IPS-NIHi11 (cell line): Measurements from ENCODE around the gene TSNAX.

ENCODE experiments used
- DNase-seq: peaks from one replicate; pipeline ENCODE4 v3.0.0; 2012; ENCODE audit warnings: mixed read lengths, low spot score

The TSNAX gene

DNA sequence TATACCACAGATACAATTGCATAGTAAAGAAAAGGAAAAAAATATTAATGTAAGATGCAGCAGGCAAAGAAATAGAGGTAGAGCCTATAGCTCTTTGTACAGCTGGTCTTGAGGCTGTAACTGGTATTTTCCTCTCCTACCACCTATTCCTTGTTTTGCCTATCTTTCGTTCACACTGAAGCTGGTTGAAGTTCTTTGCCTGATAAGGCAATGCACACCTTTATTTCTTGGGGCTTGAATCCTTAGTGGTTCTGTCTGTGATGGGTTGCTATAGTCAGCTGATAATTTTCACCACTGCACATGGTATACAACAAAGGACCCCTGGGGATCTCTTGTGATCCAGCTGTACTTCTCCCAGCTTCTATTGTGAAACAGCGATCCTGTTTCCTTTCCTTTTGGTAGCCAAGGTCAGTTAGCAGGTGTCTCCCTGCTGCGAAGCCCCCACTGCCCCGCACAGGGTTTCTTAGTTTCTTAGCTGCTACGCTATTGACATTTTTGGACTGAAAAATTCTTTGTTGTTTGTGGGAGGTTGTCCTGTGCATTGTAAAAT, 9.9 kb upstream of the TSNAX start:
- peak; percentile 8 for DNase-seq

DNA sequence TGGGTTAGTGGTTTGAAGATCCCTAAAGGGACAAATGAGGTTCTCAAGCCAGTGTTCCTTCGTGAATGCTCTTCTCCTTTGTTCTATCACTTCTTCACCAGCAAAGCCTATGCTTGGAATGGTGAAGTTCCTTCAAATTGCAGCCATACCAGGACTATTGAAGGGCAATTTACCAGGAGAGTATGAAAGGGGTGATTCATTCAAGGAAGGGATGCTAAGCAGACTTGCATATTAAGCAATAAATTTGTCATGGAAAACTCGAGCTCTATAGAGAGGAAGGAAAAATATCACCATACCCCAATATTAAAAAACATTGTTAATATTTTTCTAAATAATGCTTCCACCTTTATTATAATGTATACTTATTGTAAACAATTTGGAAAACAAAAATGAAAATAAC, 9.3 kb upstream of the TSNAX start:
- DNase-seq, result no peak

DNA sequence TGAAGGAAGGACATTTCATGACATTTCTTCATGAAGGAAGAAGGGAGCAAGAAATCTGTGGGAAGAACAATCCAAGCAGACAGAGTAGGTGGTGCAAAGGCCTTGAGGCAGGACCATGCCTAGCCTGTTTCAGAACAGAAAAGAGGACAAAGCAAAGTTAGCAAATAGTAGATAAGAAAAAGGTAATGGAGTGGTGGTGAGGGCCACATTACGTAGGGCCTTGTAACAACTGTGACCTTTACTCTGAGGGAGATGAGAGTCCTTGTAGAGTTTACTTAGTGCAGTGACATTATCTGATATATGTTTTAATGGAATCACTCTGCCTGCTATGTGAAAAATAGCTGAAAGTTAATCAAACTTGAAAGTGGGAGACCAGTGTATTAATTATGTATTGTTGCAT, 6.4 kb upstream of the TSNAX start:
- no peak for DNase-seq

DNA sequence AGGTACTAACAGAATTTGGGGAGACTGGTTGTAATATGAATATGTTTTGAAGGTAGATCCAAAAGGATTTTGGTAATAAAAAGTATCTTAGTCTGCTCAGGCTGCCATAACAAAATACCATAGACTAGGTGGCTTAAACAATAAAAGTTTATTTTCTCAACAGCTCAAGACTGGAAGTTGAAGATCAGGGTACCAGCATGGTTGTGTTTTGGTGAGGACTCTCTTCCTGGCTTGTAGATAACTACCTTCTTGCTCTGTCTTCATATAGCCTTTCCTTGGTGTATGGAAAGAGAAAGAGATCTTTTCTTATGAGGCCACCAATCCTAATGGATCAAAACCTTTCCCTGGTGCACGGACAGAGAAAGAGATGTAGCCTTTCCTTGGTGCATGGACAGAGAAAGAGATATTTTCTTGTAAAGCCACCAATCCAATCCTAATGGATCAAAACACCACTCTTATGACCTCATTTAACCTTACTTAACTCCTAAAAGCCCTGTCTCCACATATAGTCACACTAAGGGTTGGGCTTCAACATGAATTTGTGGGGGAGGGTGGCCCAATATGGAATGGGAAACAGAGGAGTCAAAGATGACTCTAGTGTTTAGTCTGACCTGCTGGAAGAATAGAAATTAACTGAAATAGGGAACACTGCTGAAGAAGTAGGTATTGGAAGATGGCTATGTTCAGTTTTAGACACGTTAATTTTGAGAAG, 5.4 kb upstream of the TSNAX start:
- DNase-seq, result no peak

DNA sequence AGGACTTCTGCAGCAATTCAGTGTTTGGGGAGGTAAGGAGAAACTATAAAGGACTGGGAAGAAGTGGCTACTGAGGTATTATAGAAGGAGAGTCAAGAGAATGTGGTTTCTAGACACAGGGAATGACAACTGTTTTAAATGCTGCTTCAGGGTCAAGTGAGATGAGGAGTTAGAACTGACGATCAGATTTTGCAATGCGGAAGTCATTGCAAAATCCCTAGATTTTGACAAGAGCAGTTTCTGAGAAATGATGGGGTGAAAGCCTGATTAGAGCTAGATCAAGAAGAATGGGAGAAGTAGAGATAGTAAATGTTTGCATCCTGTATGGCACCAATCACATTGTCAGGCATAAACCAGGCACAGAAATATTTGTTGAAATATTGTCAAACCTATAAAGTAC, 4.7 kb upstream of the TSNAX start:
- no peak for DNase-seq

DNA sequence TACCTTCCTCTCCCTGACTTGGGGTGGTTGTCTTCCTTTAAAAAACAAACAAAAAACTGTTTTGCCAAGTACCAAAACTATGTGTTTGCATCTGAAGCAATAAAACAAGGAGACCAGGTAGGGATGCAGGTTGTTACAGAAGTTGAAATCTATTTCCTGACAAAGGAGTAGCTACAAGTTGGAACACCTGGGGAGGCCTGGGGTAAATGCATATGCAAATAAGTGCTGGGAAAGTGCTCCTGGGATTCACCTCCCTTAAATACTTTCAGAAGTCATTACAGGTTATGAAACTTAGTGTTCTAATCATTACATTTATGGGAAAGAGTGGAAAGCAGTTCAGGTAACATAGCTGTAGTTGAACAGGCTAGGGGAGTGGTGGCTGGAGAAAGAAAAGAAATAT, 1.9 kb upstream of the TSNAX start:
- DNase-seq, result no peak

DNA sequence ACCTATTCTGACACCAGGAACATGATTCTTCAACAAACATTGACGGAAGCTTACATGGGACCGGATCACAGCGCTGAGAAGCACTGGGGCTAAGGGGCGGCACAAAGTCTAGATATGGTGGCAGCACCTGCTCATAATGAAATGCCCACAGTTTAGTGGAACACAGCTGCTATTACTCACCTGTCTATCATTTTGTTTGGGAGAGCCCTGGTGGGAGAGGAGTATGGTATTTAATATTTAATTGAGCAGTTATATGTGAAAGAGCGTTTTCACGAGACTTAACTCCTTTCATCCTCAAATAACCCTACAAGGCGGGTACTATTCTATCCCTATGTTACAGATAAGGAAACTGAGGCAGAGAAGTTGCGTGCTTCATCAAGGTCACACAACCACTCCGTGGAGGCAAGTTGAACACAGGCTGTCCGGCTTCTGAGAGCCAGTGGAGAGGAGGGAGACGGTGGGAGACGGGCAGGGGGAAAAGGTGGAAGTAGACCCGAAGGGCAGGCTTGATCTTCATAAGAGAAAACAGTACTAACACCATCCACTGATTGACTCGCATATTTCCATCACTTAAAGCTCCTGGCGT, 790 bp upstream of the TSNAX start:
- peak; percentile 9 for DNase-seq

DNA sequence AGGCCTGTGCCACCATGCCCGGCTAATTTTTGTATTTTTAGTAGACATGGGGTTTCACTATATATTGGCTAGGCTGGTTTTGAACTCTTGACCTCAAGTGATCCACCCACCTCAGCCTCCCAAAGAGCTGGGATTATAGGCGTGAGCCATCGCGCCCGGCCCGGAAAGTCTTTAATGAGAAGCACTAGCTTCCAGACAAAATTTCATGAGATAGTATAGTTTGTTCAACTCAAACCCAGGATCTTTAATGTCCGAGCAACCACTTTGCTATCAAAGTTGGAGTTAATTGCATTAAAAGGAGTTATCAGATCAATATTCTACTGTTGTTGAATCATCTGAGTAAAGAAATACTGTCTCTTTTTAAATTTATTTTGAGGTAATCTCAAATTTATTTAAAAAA, 4.8 kb downstream of the TSNAX start:
- no peak for DNase-seq

DNA sequence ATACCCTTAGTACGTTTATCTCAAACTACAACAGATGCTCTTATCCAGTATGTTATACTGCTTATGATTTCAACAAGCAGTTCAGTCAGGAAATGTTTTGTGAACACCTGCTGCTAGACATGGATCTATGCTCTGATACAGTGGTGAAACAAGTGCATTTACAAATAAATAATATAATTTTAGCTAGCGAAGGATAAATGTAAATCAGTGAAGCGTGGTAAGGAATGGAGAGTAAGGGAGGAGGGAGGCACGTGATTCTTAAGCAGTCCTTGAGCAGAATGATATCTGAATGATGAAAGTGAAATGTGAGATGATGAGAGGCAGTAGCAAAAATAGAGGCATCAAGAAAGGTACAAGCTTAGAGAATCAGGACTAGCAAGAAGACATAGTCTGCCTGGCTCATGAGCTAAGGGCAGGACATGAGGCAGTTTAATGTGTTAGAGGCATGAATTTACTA, 6.3 kb downstream of the TSNAX start:
- no peak for DNase-seq

DNA sequence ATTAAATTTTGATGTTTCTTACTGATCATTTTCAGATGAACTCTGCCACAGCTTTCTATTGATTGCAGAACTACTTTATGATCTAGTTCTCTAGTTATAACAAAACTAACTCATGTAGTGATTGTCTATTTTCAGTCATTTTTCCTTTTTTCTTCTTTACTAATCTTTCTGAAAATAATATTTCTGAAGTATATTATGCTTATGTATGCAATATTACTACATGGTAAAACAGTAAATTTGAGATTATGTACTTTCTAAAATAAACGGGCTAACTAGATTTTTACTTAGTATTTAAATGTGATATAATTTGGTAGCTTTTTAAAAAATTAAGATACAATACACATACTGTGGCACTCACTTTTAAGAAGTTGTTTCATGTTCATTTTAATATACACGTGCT, 7.6 kb downstream of the TSNAX start:
- no peak for DNase-seq

DNA sequence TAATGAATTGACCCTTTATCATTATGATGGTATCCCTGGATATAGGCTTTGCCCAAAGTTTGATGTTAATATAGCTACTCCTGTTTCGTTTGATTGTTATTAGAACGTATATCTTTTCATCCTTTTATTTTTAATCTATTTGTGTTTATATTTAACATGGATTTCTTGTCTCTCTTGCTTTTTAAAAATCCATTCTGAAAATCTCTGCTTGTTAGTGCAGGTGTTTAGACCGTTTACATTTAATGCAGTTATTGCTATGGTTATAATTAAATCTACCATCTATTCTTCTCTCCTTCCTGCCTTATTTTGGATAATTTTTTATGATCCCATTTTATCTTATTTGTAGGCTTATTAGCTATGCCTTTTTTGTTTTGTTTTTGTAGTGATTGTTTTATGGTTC, 12.4 kb downstream of the TSNAX start:
- DNase-seq, result no peak

DNA sequence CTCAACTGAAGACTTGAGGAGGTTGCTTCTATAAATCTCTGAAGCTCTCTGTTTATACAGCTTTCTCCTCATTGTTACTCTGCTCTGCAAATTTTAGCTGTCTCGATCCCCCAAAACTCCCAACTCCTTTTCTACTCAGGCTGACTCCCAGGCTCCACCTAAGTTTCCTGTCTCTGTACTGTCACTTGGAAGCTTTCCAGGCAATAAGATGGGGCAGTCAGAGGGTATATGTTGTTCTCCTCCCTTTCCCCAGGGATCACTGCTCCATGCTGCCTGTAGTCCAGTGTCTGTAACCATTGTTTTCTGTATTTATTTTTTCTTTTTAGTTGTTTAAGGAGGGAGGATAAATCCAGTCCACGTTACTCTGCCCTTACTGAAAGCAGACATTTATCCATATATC, 13.4 kb downstream of the TSNAX start:
- DNase-seq, result no peak

DNA sequence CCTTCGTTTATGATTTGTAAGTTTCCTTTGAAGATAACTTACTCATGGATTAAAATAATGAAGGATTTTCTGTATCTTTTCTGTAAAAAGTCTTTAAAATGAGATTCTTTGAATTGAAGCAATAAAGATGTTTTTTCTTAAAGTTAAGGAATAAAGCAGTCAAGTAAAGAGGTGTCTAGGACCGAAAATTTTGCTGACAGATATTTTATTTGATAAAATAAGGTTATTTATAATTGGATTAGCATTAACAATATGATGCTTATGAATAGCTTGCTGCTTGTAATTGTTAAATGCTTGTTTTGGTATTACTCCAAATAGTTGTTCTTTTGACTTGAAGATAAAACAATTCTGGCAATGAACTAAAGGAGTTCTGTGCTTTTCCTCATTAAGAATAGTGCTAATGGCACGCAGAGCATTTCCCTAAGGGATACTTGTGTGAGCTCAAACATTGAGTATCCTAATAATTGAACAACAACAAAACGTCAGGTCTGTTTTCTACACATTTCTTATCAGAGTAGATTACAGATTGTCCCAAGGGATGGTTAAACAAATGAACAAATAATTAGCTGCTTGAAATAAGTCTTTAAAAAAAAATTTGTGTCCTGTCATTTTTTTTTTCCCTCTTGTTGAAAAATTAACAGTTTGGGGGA, 16.6 kb downstream of the TSNAX start:
- DNase-seq, result no peak

DNA sequence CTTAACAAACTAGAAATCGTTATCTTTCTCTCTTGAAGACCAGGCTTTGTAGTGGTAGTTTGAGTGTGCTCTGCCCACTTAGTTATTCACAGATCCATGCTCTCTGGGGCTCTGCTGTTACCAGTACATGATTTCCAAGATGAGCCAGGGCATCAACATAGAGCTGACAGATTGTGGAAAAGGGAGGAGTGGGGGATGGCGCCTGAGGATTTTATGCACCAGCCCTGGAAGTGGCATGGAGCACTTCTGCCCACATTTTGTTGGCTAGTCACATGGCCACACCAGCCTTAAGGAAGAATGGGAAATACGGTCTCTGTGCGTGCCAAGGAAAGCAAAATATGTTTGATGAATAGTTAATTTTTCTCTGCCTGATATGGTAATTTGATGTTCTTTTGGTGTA, 18.2 kb downstream of the TSNAX start:
- no peak for DNase-seq

DNA sequence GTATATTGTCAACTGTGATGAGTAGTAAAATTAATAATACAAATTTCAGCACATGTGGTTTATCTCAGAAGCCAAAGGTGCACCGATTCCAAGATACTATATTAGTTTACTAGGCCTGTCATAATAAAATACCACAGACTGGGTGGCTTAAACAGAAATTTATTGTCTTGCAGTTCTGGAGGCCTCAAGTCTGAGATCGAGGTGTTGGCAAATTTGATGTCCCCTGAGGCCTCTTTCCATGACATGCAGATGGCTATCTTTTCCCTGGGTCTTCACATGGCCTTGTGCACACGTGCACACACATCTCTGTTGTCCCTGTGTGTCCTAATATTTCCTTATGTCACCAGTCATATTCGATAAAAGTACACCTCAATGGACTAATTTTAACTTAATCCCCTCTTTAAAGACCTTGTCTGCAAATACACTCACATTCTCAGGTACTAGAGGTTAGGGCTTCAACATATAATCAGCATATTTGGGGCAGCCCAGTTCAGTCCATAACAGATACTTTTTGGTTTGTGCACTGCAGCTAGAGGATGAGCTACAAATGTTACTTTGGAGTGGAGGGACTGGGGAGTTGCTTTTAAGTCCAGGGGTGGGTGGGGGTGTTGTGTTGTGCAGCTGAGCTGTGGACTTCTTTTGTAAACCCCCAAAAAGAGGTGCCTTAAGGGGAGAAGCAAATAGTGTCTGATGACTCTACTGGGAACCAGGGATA, 21.4 kb downstream of the TSNAX start:
- no peak for DNase-seq

DNA sequence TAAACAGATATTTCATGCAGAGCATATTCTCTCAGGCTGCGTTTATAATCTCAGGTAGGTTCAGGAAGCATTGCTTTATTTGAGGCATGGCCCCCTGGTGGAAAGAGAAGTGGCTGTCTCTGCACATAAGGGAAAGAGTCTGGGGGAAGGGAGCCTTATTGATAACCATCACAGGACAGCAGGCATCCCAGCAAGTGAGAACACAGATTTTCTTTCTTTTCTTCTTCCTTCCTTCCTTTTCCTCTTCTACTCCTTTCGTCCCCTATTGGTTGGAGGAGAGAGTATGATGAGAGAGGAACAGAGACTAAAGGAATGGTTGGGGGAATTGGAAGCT, 21.9 kb downstream of the TSNAX start:
- DNase-seq, result peak; percentile 36

DNA sequence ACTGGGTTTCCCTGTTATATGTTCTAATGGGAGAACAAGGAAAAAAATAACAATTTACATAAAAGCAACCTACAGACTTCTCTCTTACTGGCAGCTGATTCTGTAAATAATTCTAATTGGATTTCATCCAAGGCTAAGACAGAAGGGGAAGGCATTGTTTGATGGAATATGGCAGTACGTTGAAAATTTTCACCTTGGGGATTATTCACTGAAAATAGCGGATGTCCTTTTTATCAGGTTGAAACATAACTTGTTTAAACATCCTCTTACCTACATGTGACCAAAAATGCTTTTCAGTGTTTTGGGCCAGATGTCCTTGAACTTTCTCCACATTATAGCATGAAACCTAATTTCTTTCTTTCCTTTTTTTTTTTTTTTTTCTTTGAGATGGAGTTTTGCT, 24.9 kb downstream of the TSNAX start:
- DNase-seq, result no peak

DNA sequence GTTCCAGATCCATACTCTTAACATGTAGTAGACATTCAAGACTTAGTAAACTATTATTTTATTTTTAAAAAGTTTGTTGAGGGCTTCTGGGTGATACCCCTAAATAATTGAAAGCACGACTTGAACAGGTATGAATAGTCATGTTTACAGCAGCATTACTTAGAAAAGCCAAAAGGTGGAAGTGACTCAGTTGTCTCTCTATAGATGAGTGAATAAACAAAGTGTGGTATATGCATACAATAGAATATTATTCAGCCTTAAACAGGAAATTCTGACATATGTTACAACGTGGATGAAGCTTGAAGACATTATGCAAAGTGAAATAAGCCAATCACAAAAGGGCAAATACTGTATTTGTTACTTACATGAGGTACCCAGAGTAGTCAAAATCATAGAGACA, 26.5 kb downstream of the TSNAX start:
- DNase-seq, result no peak

DNA sequence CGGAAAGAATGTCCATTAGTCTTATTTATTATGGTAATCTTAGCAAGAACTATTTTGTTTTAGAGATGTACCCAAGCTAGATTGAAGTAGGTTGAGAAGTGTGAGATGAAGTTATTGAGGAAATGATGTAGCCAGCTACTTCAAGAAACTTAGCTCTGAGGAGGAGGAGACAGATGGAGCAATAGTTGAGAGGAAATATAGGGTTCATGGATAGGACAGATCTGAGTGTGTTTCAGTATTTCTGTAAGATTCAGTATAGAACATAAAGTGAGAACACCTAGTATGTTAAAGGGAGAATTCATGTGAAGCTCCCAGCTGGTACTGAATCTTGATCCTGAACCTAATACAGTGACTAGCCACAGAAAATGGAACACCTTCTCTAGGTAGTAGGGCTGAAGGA, 28.9 kb downstream of the TSNAX start:
- DNase-seq, result no peak

DNA sequence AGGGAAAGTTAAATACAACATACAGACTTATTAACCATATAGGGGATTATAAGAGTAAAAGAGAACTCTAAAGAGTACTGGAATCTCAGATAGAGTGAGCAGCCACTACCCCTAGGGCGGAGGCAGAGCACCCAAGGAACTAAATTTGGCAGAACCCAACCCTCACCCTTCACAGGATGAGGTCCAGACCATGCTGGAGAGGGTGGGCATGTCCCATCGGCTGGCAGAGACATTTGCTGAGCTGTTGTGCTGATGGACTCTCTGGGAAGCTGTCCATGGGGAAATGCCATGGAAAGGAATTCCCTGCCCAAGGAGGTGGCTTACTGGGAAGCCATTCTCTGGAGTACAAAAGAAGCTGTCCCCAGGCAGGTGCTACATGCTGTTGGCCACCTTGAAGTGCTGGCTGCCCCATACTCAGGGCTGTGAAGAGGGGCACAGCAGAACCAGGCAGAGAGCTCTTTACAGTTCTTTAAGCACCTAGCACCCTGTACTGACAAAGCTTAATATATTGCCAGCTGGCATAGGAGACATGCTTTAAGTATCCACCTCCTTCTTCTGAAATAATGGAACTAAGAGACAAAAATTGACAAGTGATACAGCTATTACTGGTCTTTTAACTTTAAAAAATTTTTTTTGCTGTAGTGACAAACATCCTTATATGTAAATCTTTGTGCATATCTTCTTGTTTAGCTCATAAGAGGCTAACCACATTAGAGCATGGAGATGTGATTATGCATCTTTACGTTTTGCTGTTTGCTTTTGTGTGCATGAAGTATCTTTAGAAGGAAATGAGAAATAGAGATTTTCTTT, 29.6 kb downstream of the TSNAX start:
- no peak for DNase-seq

DNA sequence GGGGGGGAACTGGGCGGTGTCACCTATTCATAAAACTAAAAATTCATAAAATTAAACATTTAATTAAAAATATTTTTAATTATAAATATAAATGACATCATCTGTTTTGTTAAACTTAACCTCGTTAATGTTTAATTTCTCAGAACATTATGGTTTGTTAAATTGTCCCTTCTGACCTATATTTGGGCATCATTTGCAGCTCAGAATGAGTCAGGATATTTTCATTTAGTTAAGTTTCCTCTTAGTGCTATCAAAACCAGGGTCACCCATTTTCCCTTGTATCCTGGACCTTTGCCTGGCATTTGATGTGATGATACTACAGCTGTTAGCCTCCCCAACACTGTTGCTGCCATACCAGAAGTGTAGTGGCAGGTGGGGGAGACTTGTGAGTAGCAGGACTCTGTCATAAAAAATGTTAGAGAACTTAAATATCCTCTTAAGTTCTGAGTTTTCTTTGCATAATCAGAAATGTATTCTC, 30.3 kb downstream of the TSNAX start:
- DNase-seq, result no peak
